Spleen (tissue), 7 donors: ENCODE data around the gene MYO5A.

Source experiments
- CTCF ChIP-seq, 11 experiments: fragments of 200-600 bp in 7 of 11; fragments of 450-650 bp in 4 of 11; sonication (generic) in 4 of 11; IDR thresholded peaks in 8 of 11; conservative IDR thresholded peaks in 3 of 11; 1 replicate in 7 of 11; 2 replicates in 4 of 11; pipeline versions ENCODE4 v1.4.0 to v1.8.0; 2016 to 2021; ENCODE audit warnings: antibody characterized with exemption in 11 of 11, inconsistent platforms in 4 of 11, mild to moderate bottlenecking in 1 of 11
- POLR2AphosphoS5 ChIP-seq, 3 donors: sonication (generic); formaldehyde crosslinking; IDR thresholded peaks; one replicate each; pipeline ENCODE4 v1.5.1; 2017; ENCODE audit warnings: antibody characterized with exemption in 3 of 3
- donor health status: DM: no; HTN: no; CAD: no; lungs with moderate emphysema.
- donor health status: DM: no; HTN: no; CAD: no.
- donor health status: DM: no; HTN: no; CAD: no.

DNA sequence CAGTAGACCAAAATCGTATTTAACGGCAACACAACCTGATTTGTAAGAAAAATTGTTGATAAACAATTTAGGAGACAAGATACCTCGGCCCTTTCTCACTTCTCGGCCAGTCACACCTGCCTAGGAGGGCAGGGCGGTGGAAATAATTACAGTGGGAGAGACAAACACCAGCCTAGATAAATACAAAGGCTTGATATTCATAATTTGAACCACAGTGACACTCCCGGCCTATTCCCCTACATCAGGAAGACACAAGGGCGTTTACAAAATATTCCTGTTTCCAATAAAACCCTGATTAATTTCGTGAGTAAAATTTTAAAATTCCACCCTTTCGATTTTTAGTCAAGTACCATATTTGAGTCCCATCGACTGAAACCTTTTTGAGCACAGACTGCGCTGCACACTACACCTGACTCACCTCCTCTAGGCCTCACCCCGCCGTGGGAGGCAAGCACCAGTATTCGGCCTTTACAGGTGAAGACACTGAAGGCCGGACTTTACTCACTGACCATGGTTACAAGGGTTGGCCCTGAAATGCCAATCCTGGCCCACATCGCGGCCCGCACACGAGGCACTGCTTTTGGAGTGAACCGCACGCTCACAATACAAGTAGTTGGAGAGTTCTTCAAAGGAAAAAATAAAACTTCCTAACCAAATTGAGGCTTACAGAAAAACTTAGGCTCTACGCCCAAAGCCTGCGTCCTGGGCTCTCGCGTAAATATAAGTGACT, 39.4 kb upstream of the MYO5A start:
- TF ChIP-seq CTCF (IDR thresholded peaks at IDR 0.05 in 8 of 11, conservative IDR thresholded peaks at IDR 0.05 in 3 of 11) (no peak), POLR2AphosphoS5 (IDR thresholded peaks at IDR 0.05) (no peak)
